Ectodermal cell (in vitro differentiated cells): Measurements from ENCODE around the gene ACP3.

Source experiments
- H3K27ac ChIP-seq: 2 replicates; pipeline ENCODE4 v1.7.0; 2013; ENCODE audit warnings: mild to moderate bottlenecking, low read depth, low read length; ENCODE audit not compliant: insufficient read depth, poor library complexity, severe bottlenecking
- H3K27me3 ChIP-seq: 2 replicates; pipeline ENCODE4 v1.7.0; 2013; ENCODE audit warnings: mild to moderate bottlenecking, low read length; ENCODE audit not compliant: insufficient read depth, control insufficient read depth, poor library complexity, severe bottlenecking
- H3K36me3 ChIP-seq: one replicate; pipeline ENCODE4 v1.7.0; 2013; ENCODE audit warnings: low read length; ENCODE audit not compliant: control insufficient read depth, insufficient read depth
- H3K4me1 ChIP-seq: one replicate; pipeline ENCODE4 v1.7.0; 2013; ENCODE audit warnings: low read length; ENCODE audit not compliant: control insufficient read depth, insufficient read depth
- H3K4me3 ChIP-seq: 2 replicates; pipeline ENCODE4 v1.7.0; 2013; ENCODE audit warnings: low read depth, low read length, control low read depth; ENCODE audit not compliant: insufficient read depth
- H3K9me3 ChIP-seq: 2 replicates; pipeline ENCODE4 v1.7.0; 2013; ENCODE audit warnings: mild to moderate bottlenecking, low read length, moderate library complexity; ENCODE audit not compliant: control insufficient read depth
- WGBS, 2 experiments: methylation state at CpG; one replicate each; pipeline ENCODE4 v1.1.7; 2013; ENCODE audit warnings: missing lambda C conversion rate in 2 of 2; 5-methylcytosine and 5-hydroxymethylcytosine counted together

ACP3 gene

GRCh38 chr3:132342183-132342582 is 25.0 kb downstream of the ACP3 start:
- 80 to 82% methylated on average over 5 of the region's 5 CpGs for WGBS, 2 experiments

GRCh38 chr3:132342610-132343009 is 25.4 kb downstream of the ACP3 start:
- H3K27me3 ChIP-seq, result no peaks in the 10 kb centered on the region
- H3K27ac ChIP-seq, result no peak overlapping the region
- 94 to 100% methylated on average over 2 of the region's 2 CpGs for WGBS, 2 experiments
- H3K4me3 ChIP-seq, result no peak overlapping the region
- no peaks in the 10 kb centered on the region for H3K4me1 ChIP-seq
- H3K9me3 ChIP-seq, result no peaks in the 10 kb centered on the region
- no peaks in the 10 kb centered on the region for H3K36me3 ChIP-seq

More at GRCh38 chr3:132342183-132342582, 25.0 kb downstream of the ACP3 start:
- H3K9me3 ChIP-seq, result no peaks in the 10 kb centered on the region
- H3K27ac ChIP-seq, result no peak overlapping the region
- H3K36me3 ChIP-seq, result no peaks in the 10 kb centered on the region
- no peak overlapping the region for H3K4me3 ChIP-seq
- H3K4me1 ChIP-seq, result no peaks in the 10 kb centered on the region
- H3K27me3 ChIP-seq, result no peaks in the 10 kb centered on the region

- Histone ChIP-seq H3K27me3 (no peaks in the 10 kb centered on the region), H3K9me3 (no peaks in the 10 kb centered on the region), H3K36me3 (no peaks in the 10 kb centered on the region), H3K4me1 (no peaks in the 10 kb centered on the region), H3K4me3 (no peak overlapping the region), H3K27ac (no peak overlapping the region)
- WGBS, 2 experiments, result 14 to 20% methylated on average over 6 of the region's 6 CpGs
These were observed 25.9 kb downstream of the ACP3 start for GRCh38 chr3:132343018-132343612.

- H3K4me3 ChIP-seq, result no peak overlapping the region
- no peaks in the 10 kb centered on the region for H3K4me1 ChIP-seq
- no peaks in the 10 kb centered on the region for H3K27me3 ChIP-seq
- H3K9me3 ChIP-seq, result no peaks in the 10 kb centered on the region
- H3K27ac ChIP-seq, result no peak overlapping the region
- H3K36me3 ChIP-seq, result no peaks in the 10 kb centered on the region
These were observed 27.6 kb downstream of the ACP3 start for GRCh38 chr3:132344666-132345280.

- H3K27me3 ChIP-seq, result no peaks in the 10 kb centered on the region
- H3K4me3 ChIP-seq, result no peak overlapping the region
- no peaks in the 10 kb centered on the region for H3K9me3 ChIP-seq
- peaks cover 16% of the 10 kb centered on the region for H3K4me1 ChIP-seq
- WGBS, 2 experiments, result 84 to 87% methylated on average over 5 of the region's 5 CpGs
- no peaks in the 10 kb centered on the region for H3K36me3 ChIP-seq
- no peak overlapping the region for H3K27ac ChIP-seq
These were observed 29.9 kb downstream of the ACP3 start for GRCh38 chr3:132346841-132347736.

GRCh38 chr3:132347811-132348210 is 30.6 kb downstream of the ACP3 start:
- 36 to 43% methylated on average over 1 of the region's 1 CpG for WGBS, 2 experiments
- Histone ChIP-seq H3K36me3 (no peaks in the 10 kb centered on the region), H3K4me3 (no peak overlapping the region), H3K27ac (no peak overlapping the region), H3K4me1 (peaks cover 16% of the 10 kb centered on the region), H3K9me3 (no peaks in the 10 kb centered on the region), H3K27me3 (no peaks in the 10 kb centered on the region)

- no peaks in the 10 kb centered on the region for H3K9me3 ChIP-seq
- no peak overlapping the region for H3K27ac ChIP-seq
- peaks cover 16% of the 10 kb centered on the region for H3K4me1 ChIP-seq
- WGBS, 2 experiments, result 100% methylated on average over 1 of the region's 1 CpG; no CpG with 5 or more reads in 1 of the 2 experiments
- H3K4me3 ChIP-seq, result no peak overlapping the region
- no peaks in the 10 kb centered on the region for H3K36me3 ChIP-seq
- H3K27me3 ChIP-seq, result no peaks in the 10 kb centered on the region
These were observed 31.3 kb downstream of the ACP3 start for GRCh38 chr3:132348531-132348930.

GRCh38 chr3:132350814-132351213 is 33.6 kb downstream of the ACP3 start:
- Histone ChIP-seq H3K4me3 (no peak overlapping the region), H3K4me1 (peaks cover 16% of the 10 kb centered on the region), H3K9me3 (no peaks in the 10 kb centered on the region), H3K27ac (no peak overlapping the region), H3K27me3 (no peaks in the 10 kb centered on the region), H3K36me3 (no peaks in the 10 kb centered on the region)
- 43 to 48% methylated on average over 1 of the region's 1 CpG for WGBS, 2 experiments

GRCh38 chr3:132351222-132351806 is 34.1 kb downstream of the ACP3 start:
- H3K9me3 ChIP-seq, result no peaks in the 10 kb centered on the region
- 54 to 74% methylated on average over 3 to 5 of the region's 5 CpGs for WGBS, 2 experiments
- no peaks in the 10 kb centered on the region for H3K27me3 ChIP-seq
- H3K27ac ChIP-seq, result no peak overlapping the region
- H3K4me1 ChIP-seq, result peaks cover 16% of the 10 kb centered on the region
- H3K36me3 ChIP-seq, result no peaks in the 10 kb centered on the region
- H3K4me3 ChIP-seq, result no peak overlapping the region
